Liver (tissue), 9 donors: ENCODE data around the gene RFX7. TPM values are rescaled to one million over a fixed set of nuclear protein-coding genes. Genes with fewer than 3 reads are reported as not detected.
"Not testable (repeated sequence)": the region's sequence is repeated elsewhere in the genome, so short reads cannot be mapped to it uniquely, and the experiment has no call there.

Source experiments
- DNase-seq: peaks from one replicate; pipeline ENCODE4 v3.0.0-alpha.2; 2017; ENCODE audit warnings: low spot score
- H3K27ac ChIP-seq, 2 donors: one replicate each; pipeline ENCODE4 v1.7.0; 2013; ENCODE audit warnings: inconsistent platforms in 2 of 2, low read length in 2 of 2, control low read depth in 1 of 2, low read depth in 1 of 2, mild to moderate bottlenecking in 1 of 2
- H3K27me3 ChIP-seq, 4 donors: one replicate each; pipeline versions ENCODE4 v1.6.1 to v1.7.0; 2013; ENCODE audit warnings: low read length in 3 of 4, inconsistent platforms in 1 of 4, mild to moderate bottlenecking in 1 of 4, moderate library complexity in 1 of 4; ENCODE audit not compliant: control insufficient read depth in 4 of 4, insufficient read depth in 4 of 4
- H3K36me3 ChIP-seq, 4 donors: one replicate each; pipeline versions ENCODE4 v1.6.1 to v1.7.0; 2013; ENCODE audit warnings: low read length in 3 of 4, mild to moderate bottlenecking in 3 of 4, low read depth in 1 of 4, moderate library complexity in 1 of 4; ENCODE audit not compliant: control insufficient read depth in 4 of 4, insufficient read depth in 3 of 4
- H3K4me1 ChIP-seq, 4 donors: one replicate each; pipeline versions ENCODE4 v1.6.1 to v1.7.0; 2013; ENCODE audit warnings: low read length in 3 of 4, mild to moderate bottlenecking in 3 of 4, moderate library complexity in 1 of 4; ENCODE audit not compliant: control insufficient read depth in 4 of 4, insufficient read depth in 4 of 4
- H3K4me3 ChIP-seq, 3 donors: one replicate each; pipeline versions ENCODE4 v1.6.1 to v1.7.0; 2013; ENCODE audit warnings: low read length in 3 of 3, control low read depth in 1 of 3, low read depth in 1 of 3, mild to moderate bottlenecking in 1 of 3
- H3K9ac ChIP-seq, 2 donors: one replicate each; pipeline ENCODE4 v1.7.0; 2013; ENCODE audit warnings: low read length in 2 of 2, mild to moderate bottlenecking in 2 of 2, moderate library complexity in 2 of 2, control low read depth in 1 of 2, low read depth in 1 of 2
- H3K9me3 ChIP-seq, 4 donors: one replicate each; pipeline versions ENCODE4 v1.6.1 to v1.7.0; 2013; ENCODE audit warnings: low read length in 3 of 4; ENCODE audit not compliant: control insufficient read depth in 4 of 4
- EGR1 ChIP-seq, 2 donors: IDR thresholded peaks; 2 replicates each; pipeline ENCODE4 v1.6.1; 2016 to 2018; ENCODE audit warnings: antibody characterized with exemption in 2 of 2, low read depth in 2 of 2
- FOXA1 ChIP-seq: IDR thresholded peaks from 2 replicates; pipeline ENCODE4 v1.6.1; 2016; ENCODE audit warnings: antibody characterized with exemption
- FOXA2 ChIP-seq: IDR thresholded peaks from 2 replicates; pipeline ENCODE4 v1.6.1; 2016; ENCODE audit warnings: antibody characterized with exemption
- GABPA ChIP-seq, 2 donors: IDR thresholded peaks in 1 of 2; conservative IDR thresholded peaks in 1 of 2; 2 replicates each; pipeline ENCODE4 v1.6.1; 2016; ENCODE audit warnings: antibody characterized with exemption in 2 of 2, mild to moderate bottlenecking in 1 of 2, moderate library complexity in 1 of 2
- HNF4A ChIP-seq, 2 donors: conservative IDR thresholded peaks; 2 replicates each; pipeline ENCODE4 v1.6.1; 2016; ENCODE audit warnings: antibody characterized with exemption in 2 of 2, mild to moderate bottlenecking in 2 of 2
- HNF4G ChIP-seq: IDR thresholded peaks from 2 replicates; pipeline ENCODE4 v1.6.1; 2016; ENCODE audit warnings: antibody characterized with exemption
- JUND ChIP-seq, 2 donors: IDR thresholded peaks; 2 replicates each; pipeline ENCODE4 v1.6.1; 2016; ENCODE audit warnings: antibody characterized with exemption in 2 of 2
- NR2F2 ChIP-seq: IDR thresholded peaks from 2 replicates; pipeline ENCODE4 v1.6.1; 2016; ENCODE audit warnings: antibody characterized with exemption
- RAD21 ChIP-seq, 2 donors: IDR thresholded peaks; 2 replicates each; pipeline ENCODE4 v1.6.1; 2016; ENCODE audit warnings: antibody characterized with exemption in 2 of 2, mild to moderate bottlenecking in 2 of 2
- RXRA ChIP-seq, 2 donors: IDR thresholded peaks; 2 replicates each; pipeline ENCODE4 v1.6.1; 2017 to 2018; ENCODE audit warnings: antibody characterized with exemption in 2 of 2, mild to moderate bottlenecking in 1 of 2
- SP1 ChIP-seq: IDR thresholded peaks from 2 replicates; pipeline ENCODE4 v1.6.1; 2018; ENCODE audit warnings: antibody characterized with exemption, mild to moderate bottlenecking
- TAF1 ChIP-seq: conservative IDR thresholded peaks from 2 replicates; pipeline ENCODE4 v1.6.1; 2016; ENCODE audit warnings: antibody characterized with exemption, mild to moderate bottlenecking
- YY1 ChIP-seq: IDR thresholded peaks from 2 replicates; pipeline ENCODE4 v1.6.1; 2016; ENCODE audit warnings: antibody characterized with exemption, mild to moderate bottlenecking
- WGBS: extraction: QIAGEN DNeasy Blood & Tissue Kit; methylation state at CpG from one replicate; pipeline ENCODE4 v1.1.7; 2013; 5-methylcytosine and 5-hydroxymethylcytosine counted together
- polyA plus RNA-seq, 2 donors: library from polyadenylated mRNA; stranded (reverse) in 1 of 2; unstranded in 1 of 2; fragments of 200-250 nt in 1 of 2; fragments of >200 nt in 1 of 2; fragmentation: Nextera tagmentation in 1 of 2; extraction: Ambion mirVana in 1 of 2; gene quantifications; one replicate each; pipeline versions ENCODE4 v1.2.1 to v1.2.3, GENCODE V29; 2013 to 2015
- total RNA-seq, 2 donors: library from RNA; depleted of rRNA; stranded (reverse); fragments of >200 nt; gene quantifications; one replicate each; pipeline ENCODE4 v1.2.3, GENCODE V29; 2014
- TF ChIP-seq, protein P1 (sequence below): IDR thresholded peaks from 2 replicates; pipeline ENCODE4 v1.6.1; 2016; ENCODE audit warnings: antibody characterized with exemption
- TF ChIP-seq, protein P2 (sequence below): IDR thresholded peaks from 2 replicates; pipeline ENCODE4 v1.6.1; 2016; ENCODE audit warnings: antibody characterized with exemption, mild to moderate bottlenecking
- TF ChIP-seq, protein P3 (sequence below): fragments of 150-350 bp; IDR thresholded peaks from 2 replicates; pipeline ENCODE4 v1.5.1; 2017; ENCODE audit warnings: improper control_type of control experiment, low read depth, low read length; ENCODE audit not compliant: missing input control
- TF ChIP-seq, protein P4 (sequence below): IDR thresholded peaks from 2 replicates; pipeline ENCODE4 v1.6.1; 2016; ENCODE audit warnings: antibody characterized with exemption
- TF ChIP-seq, protein P5 (sequence below): IDR thresholded peaks from 2 replicates; pipeline ENCODE4 v1.6.1; 2016; ENCODE audit warnings: antibody characterized with exemption
- donor health status: healthy.
- donor health status: healthy.
- donor health status: healthy.
- donor health status: healthy.
- donor health status: healthy.

The RFX7 gene
- total and polyA plus RNA-seq, 4 donors = 1.3 to 4.2 (median 1.9) TPM

DNA sequence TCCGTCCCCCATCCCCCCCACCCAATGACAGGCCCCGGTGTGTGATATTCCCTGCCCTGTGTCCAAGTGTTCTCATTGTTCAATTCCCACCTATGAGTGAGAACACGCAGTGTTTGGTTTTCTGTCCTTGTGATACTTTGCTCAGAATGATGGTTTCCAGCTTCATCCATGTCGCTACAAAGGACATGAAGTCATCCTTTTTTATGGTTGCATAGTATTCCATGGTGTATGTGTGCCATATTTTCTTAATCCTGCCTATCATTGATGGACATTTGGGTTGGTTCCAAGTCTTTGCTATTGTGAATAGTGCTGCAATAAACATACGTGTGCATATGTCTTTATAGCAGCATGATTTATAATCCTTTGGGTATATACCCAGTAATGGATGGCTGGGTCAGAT lies 22.8 kb upstream of the RFX7 start:
- not testable (repeated sequence) for H3K4me1 ChIP-seq, H3K9ac ChIP-seq, H3K9me3 ChIP-seq, H3K27me3 ChIP-seq, H3K36me3 ChIP-seq, DNase-seq, H3K4me3 ChIP-seq, H3K27ac ChIP-seq
- 87% methylated on average over 5 of the region's 5 CpGs for WGBS

DNA sequence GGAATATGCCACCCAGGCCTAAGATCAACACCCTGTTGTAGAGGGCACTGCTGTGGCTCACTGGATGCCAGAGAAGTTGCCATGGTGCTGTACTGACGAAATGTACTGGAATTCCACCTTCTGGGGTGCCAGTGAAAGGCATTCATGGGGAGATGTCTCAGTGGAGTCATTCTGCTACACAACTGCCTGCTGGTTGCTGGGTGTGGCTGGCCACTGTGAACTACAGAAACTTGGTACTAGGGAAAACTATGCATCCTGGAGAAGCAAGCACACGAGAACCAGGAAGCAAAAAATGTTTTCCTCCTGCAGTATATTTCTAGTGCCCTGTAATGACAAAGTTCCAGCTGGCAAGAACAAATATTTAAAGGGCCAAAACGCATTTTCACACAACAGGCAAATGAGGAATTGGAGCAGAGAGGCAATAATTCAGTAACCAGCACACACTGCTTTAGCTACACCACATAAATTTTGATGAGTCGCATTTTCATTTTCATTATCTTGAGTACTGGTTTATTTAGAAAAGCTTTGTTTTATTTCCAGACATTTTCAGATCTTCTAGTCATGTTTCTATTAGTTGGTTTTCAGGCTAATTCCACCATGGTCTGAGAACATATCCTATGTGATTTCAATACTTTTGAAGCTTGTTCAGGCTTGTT lies 18.3 kb upstream of the RFX7 start:
- H3K9ac ChIP-seq = no peak overlapping the region
- H3K4me3 ChIP-seq = no peak overlapping the region
- TF ChIP-seq, protein P1, sequence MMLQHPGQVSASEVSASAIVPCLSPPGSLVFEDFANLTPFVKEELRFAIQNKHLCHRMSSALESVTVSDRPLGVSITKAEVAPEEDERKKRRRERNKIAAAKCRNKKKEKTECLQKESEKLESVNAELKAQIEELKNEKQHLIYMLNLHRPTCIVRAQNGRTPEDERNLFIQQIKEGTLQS = no peak
- TF ChIP-seq HNF4G (no peak), EGR1 (IDR thresholded peaks at IDR 0.05; ENCODE audit: low read depth in 2 of 2) (no peak), FOXA1 (no peak), TAF1 (no peak), FOXA2 (no peak), YY1 (no peak), RAD21 (IDR thresholded peaks at IDR 0.05) (no peak), SP1 (no peak), HNF4A (conservative IDR thresholded peaks at IDR 0.05) (no peak), RXRA (IDR thresholded peaks at IDR 0.05) (no peak), NR2F2 (no peak), GABPA (IDR thresholded peaks at IDR 0.05 in 1 of 2, conservative IDR thresholded peaks at IDR 0.05 in 1 of 2) (no peak), JUND (IDR thresholded peaks at IDR 0.05) (no peak)
- TF ChIP-seq, protein P2, sequence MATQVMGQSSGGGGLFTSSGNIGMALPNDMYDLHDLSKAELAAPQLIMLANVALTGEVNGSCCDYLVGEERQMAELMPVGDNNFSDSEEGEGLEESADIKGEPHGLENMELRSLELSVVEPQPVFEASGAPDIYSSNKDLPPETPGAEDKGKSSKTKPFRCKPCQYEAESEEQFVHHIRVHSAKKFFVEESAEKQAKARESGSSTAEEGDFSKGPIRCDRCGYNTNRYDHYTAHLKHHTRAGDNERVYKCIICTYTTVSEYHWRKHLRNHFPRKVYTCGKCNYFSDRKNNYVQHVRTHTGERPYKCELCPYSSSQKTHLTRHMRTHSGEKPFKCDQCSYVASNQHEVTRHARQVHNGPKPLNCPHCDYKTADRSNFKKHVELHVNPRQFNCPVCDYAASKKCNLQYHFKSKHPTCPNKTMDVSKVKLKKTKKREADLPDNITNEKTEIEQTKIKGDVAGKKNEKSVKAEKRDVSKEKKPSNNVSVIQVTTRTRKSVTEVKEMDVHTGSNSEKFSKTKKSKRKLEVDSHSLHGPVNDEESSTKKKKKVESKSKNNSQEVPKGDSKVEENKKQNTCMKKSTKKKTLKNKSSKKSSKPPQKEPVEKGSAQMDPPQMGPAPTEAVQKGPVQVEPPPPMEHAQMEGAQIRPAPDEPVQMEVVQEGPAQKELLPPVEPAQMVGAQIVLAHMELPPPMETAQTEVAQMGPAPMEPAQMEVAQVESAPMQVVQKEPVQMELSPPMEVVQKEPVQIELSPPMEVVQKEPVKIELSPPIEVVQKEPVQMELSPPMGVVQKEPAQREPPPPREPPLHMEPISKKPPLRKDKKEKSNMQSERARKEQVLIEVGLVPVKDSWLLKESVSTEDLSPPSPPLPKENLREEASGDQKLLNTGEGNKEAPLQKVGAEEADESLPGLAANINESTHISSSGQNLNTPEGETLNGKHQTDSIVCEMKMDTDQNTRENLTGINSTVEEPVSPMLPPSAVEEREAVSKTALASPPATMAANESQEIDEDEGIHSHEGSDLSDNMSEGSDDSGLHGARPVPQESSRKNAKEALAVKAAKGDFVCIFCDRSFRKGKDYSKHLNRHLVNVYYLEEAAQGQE = no peak
- TF ChIP-seq, protein P3, sequence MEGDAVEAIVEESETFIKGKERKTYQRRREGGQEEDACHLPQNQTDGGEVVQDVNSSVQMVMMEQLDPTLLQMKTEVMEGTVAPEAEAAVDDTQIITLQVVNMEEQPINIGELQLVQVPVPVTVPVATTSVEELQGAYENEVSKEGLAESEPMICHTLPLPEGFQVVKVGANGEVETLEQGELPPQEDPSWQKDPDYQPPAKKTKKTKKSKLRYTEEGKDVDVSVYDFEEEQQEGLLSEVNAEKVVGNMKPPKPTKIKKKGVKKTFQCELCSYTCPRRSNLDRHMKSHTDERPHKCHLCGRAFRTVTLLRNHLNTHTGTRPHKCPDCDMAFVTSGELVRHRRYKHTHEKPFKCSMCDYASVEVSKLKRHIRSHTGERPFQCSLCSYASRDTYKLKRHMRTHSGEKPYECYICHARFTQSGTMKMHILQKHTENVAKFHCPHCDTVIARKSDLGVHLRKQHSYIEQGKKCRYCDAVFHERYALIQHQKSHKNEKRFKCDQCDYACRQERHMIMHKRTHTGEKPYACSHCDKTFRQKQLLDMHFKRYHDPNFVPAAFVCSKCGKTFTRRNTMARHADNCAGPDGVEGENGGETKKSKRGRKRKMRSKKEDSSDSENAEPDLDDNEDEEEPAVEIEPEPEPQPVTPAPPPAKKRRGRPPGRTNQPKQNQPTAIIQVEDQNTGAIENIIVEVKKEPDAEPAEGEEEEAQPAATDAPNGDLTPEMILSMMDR = no peak
- TF ChIP-seq, protein P4, sequence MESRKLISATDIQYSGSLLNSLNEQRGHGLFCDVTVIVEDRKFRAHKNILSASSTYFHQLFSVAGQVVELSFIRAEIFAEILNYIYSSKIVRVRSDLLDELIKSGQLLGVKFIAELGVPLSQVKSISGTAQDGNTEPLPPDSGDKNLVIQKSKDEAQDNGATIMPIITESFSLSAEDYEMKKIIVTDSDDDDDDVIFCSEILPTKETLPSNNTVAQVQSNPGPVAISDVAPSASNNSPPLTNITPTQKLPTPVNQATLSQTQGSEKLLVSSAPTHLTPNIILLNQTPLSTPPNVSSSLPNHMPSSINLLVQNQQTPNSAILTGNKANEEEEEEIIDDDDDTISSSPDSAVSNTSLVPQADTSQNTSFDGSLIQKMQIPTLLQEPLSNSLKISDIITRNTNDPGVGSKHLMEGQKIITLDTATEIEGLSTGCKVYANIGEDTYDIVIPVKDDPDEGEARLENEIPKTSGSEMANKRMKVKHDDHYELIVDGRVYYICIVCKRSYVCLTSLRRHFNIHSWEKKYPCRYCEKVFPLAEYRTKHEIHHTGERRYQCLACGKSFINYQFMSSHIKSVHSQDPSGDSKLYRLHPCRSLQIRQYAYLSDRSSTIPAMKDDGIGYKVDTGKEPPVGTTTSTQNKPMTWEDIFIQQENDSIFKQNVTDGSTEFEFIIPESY = no peak
- TF ChIP-seq, protein P5, sequence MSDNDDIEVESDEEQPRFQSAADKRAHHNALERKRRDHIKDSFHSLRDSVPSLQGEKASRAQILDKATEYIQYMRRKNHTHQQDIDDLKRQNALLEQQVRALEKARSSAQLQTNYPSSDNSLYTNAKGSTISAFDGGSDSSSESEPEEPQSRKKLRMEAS = no peak
- no peaks in the 10 kb centered on the region for H3K27me3 ChIP-seq
- no peak overlapping the region for H3K27ac ChIP-seq
- no peaks in the 10 kb centered on the region for H3K4me1 ChIP-seq
- H3K9me3 ChIP-seq = no peaks in the 10 kb centered on the region
- DNase-seq = no peak
- no peaks in the 10 kb centered on the region for H3K36me3 ChIP-seq
- WGBS = 61% methylated on average over 4 of the region's 4 CpGs

DNA sequence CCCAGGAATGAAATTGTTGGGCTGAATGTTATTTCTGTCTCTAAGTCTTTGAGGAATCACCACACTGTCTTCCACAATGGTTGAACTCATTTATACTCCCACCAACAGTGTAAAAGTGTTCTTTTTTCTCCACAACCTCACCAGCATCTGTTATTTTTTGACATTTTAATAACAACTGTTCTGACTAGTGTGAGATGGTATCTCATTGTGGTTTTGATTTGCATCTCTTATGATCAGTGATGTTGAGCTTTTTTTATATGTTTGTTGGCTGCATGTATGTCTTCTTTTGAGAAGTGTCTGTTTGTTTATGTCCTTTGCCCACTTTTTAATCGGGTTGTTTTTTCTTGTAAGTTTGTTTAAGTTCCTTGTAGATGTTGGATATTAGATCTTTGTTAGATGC lies 13.6 kb upstream of the RFX7 start:
- H3K4me3 ChIP-seq, H3K27me3 ChIP-seq, H3K9ac ChIP-seq, H3K27ac ChIP-seq, H3K4me1 ChIP-seq, H3K36me3 ChIP-seq, H3K9me3 ChIP-seq, DNase-seq: not testable (repeated sequence)
- WGBS = 89% methylated on average over 1 of the region's 1 CpG
